OCI-LY3 (cell line): ENCODE data around the gene EXD2.

Source experiments
- H2AFZ ChIP-seq: fragments of 200-600, 300-600 bp; shearing (Covaris generic); 2 replicates; pipeline ENCODE4 v1.6.0; 2014; ENCODE audit warnings: antibody characterized with exemption, low read depth, low read length
- H3K27ac ChIP-seq: fragments of 200-600, 300-600 bp; sonication (generic); 2 replicates; pipeline ENCODE4 v1.5.1; 2014; ENCODE audit warnings: mild to moderate bottlenecking, low read length, moderate library complexity, mixed read lengths
- H3K27me3 ChIP-seq: fragments of 200-600, 300-600 bp; sonication (generic); 2 replicates; pipeline ENCODE4 v1.6.1; 2014; ENCODE audit warnings: low read depth, low read length, mixed read lengths
- H3K36me3 ChIP-seq: fragments of 200-600, 300-600 bp; sonication (generic); replicated peaks from 2 replicates; pipeline ENCODE3; 2014; ENCODE audit warnings: low read depth, low read length, mixed read lengths
- H3K4me1 ChIP-seq: fragments of 300-600, 200-600 bp; sonication (generic); 2 replicates; pipeline ENCODE4 v1.6.1; 2014; ENCODE audit warnings: low read length, mixed read lengths
- H3K4me2 ChIP-seq: fragments of 200-600, 300-600 bp; sonication (generic); 2 replicates; pipeline ENCODE4 v1.6.1; 2014; ENCODE audit warnings: low read length, mixed read lengths
- H3K4me3 ChIP-seq: fragments of 300-600, 200-600 bp; sonication (generic); 2 replicates; pipeline ENCODE4 v1.5.1; 2014; ENCODE audit warnings: antibody characterized with exemption, mild to moderate bottlenecking, low read length, moderate library complexity
- H3K79me2 ChIP-seq: fragments of 300-600, 200-600 bp; shearing (Covaris generic); 2 replicates; pipeline ENCODE4 v1.6.1; 2014; ENCODE audit warnings: mild to moderate bottlenecking, low read length, mixed read lengths
- H3K9ac ChIP-seq: fragments of 300-600, 200-600 bp; shearing (Covaris generic); 2 replicates; pipeline ENCODE4 v1.6.0; 2014; ENCODE audit warnings: mild to moderate bottlenecking, low read length, moderate library complexity
- H3K9me3 ChIP-seq: fragments of 200-600, 300-600 bp; shearing (Covaris generic); 2 replicates; pipeline ENCODE4 v1.6.1; 2014; ENCODE audit warnings: low read length, mixed read lengths; ENCODE audit not compliant: insufficient read depth
- H4K20me1 ChIP-seq: fragments of 200-600, 300-600 bp; sonication (generic); 2 replicates; pipeline ENCODE4 v1.6.1; 2016; ENCODE audit warnings: low read length, mixed read lengths; ENCODE audit not compliant: insufficient read depth
- EZH2phosphoT487 ChIP-seq: fragments of 200-600 bp; shearing (Covaris generic); IDR thresholded peaks from 2 replicates; pipeline ENCODE4 v1.6.1; 2018; ENCODE audit warnings: antibody characterized with exemption, mixed run types, low read depth
- TF ChIP-seq, protein P1 (sequence below): fragments of 200-600, 300-600 bp; sonication (generic); IDR thresholded peaks from 2 replicates; pipeline ENCODE4 v1.5.1; 2014; ENCODE audit warnings: antibody characterized with exemption, low read length, low read depth

EXD2 gene

DNA sequence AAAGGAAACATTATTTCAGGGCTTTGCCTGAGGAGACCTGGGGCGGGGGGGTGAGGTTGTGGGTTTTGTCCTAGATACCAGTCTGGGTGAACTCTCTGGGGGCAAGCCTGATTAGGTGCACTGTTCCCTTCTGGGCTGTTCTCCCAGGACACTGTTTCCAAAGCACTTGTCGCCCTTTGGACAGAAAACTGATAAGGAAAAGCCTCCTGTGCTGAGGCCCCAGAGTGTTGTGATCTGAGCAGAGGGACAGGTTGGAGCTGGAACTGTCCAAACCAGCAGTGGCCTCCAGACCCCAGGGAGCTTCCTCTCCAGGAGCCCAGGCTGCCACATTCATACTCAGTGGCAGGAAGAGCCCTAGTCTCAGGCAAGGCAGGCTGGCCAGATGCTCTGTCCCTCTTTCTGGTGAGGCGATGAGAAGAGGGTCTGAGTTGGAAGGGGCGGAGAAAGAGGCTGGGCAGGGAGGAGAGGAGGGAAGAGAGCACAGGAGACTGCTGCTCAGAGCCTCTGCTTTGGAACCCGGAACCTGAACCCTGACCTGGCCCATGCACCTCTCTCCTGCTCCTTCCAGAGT lies 70.5 kb downstream of the EXD2 start:
- Histone ChIP-seq H3K4me1 (peaks cover 19% of the 10 kb centered on the region), H3K27ac (no peak overlapping the region), H3K9ac (no peak overlapping the region; the same call in 1 of the 2 replicates), H4K20me1 (no peaks in the 10 kb centered on the region), H3K9me3 (no peaks in the 10 kb centered on the region), H3K79me2 (no peaks in the 10 kb centered on the region), H3K36me3 (no peaks in the 10 kb centered on the region), H3K27me3 (peaks cover 18% of the 10 kb centered on the region), H2AFZ (no peak overlapping the region), H3K4me2 (peak overlapping the region; percentile 87), H3K4me3 (peak overlapping the region; percentile 73)
- TF ChIP-seq, protein P1, sequence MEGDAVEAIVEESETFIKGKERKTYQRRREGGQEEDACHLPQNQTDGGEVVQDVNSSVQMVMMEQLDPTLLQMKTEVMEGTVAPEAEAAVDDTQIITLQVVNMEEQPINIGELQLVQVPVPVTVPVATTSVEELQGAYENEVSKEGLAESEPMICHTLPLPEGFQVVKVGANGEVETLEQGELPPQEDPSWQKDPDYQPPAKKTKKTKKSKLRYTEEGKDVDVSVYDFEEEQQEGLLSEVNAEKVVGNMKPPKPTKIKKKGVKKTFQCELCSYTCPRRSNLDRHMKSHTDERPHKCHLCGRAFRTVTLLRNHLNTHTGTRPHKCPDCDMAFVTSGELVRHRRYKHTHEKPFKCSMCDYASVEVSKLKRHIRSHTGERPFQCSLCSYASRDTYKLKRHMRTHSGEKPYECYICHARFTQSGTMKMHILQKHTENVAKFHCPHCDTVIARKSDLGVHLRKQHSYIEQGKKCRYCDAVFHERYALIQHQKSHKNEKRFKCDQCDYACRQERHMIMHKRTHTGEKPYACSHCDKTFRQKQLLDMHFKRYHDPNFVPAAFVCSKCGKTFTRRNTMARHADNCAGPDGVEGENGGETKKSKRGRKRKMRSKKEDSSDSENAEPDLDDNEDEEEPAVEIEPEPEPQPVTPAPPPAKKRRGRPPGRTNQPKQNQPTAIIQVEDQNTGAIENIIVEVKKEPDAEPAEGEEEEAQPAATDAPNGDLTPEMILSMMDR: no peak
- TF ChIP-seq EZH2phosphoT487: no peak

DNA sequence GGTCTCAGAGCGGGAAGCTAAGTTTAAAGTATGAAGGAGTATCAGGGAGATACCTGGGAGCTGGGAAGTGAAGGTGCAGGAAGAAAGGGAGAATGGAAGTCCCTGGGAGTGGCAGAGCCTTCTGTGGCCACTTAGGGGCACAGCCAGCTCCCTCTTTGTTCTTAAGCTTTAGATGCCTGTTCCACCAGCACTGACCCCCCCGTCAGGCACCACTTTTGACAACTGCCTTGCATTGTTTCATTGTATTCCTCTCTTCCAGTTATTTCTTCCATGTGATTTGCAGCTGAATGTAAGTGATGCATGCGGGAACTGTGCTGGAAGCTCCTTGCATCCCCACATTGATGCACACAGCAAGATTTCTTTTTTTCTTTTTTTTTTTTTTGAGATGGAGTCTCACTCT lies 71.2 kb downstream of the EXD2 start:
- no peak overlapping the region for H3K27ac ChIP-seq
- H3K4me2 ChIP-seq: no peak overlapping the region
- no peak overlapping the region for H3K4me3 ChIP-seq
- no peaks in the 10 kb centered on the region for H3K36me3 ChIP-seq
- H3K27me3 ChIP-seq: peaks cover 18% of the 10 kb centered on the region
- TF ChIP-seq, protein P1: no peak
- TF ChIP-seq EZH2phosphoT487: no peak
- no peaks in the 10 kb centered on the region for H3K79me2 ChIP-seq
- no peaks in the 10 kb centered on the region for H4K20me1 ChIP-seq
- no peak overlapping the region for H3K9ac ChIP-seq
- no peaks in the 10 kb centered on the region for H3K9me3 ChIP-seq
- H2AFZ ChIP-seq: no peak overlapping the region
- H3K4me1 ChIP-seq: peaks cover 19% of the 10 kb centered on the region

DNA sequence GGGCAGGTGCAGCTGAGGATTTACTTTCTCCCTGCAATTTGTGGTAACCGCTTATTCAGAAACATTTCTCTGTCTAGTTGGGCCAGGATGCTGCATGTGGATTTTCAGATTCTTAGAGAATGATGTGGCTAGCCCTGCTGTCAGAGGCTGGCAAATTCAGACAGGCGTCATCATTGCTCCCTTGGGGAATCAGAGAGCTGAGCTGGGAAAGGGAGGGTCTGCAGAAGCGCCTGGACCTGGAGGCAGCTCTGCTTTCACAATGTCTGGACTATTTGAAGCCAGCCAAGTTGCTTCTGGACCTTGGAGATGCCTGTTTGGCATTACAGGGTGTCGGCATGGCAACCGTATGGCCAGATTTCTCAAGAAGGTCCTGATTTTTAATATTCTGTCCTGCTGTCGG lies 72.1 kb downstream of the EXD2 start:
- no peaks in the 10 kb centered on the region for H3K36me3 ChIP-seq
- no peak for TF ChIP-seq EZH2phosphoT487
- TF ChIP-seq, protein P1: no peak
- peaks cover 19% of the 10 kb centered on the region for H3K4me1 ChIP-seq
- H3K27me3 ChIP-seq: peaks cover 18% of the 10 kb centered on the region
- peak overlapping the region; percentile 65; the same call in 1 of the 2 replicates for H2AFZ ChIP-seq
- H3K4me3 ChIP-seq: peak overlapping the region; percentile 74
- H4K20me1 ChIP-seq: no peaks in the 10 kb centered on the region
- no peaks in the 10 kb centered on the region for H3K79me2 ChIP-seq
- peak overlapping the region; percentile 35; the same call in 1 of the 2 replicates for H3K9ac ChIP-seq
- H3K9me3 ChIP-seq: no peaks in the 10 kb centered on the region
- H3K4me2 ChIP-seq: peak overlapping the region; percentile 86
- no peak overlapping the region for H3K27ac ChIP-seq

DNA sequence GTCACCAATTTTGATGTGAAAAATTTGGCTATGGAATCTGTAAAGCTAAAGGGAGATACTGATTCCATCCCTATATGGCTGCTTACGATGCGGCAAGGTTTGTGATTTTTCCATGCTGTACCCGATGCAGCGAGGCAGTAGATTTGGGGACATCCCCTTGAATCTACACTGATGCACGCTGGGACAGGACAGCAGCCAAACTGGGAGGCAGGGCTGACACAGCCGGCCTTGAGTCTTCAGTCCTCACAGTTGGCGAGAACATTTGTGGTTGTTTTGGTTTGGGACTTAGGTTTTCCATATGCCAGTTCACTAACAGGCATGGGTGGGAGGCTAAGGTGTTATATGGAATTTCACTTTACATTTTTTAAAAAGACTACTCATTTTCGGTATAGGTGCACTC lies 72.5 kb downstream of the EXD2 start:
- Histone ChIP-seq H4K20me1 (no peaks in the 10 kb centered on the region), H3K4me1 (peaks cover 19% of the 10 kb centered on the region), H3K9ac (peak overlapping the region; percentile 35), H3K4me2 (peak overlapping the region; percentile 86), H3K4me3 (peak overlapping the region; percentile 74), H3K79me2 (no peaks in the 10 kb centered on the region), H3K27ac (no peak overlapping the region), H3K9me3 (no peaks in the 10 kb centered on the region), H3K27me3 (peaks cover 18% of the 10 kb centered on the region), H2AFZ (peak overlapping the region; percentile 65), H3K36me3 (no peaks in the 10 kb centered on the region)
- no peak for TF ChIP-seq EZH2phosphoT487
- TF ChIP-seq, protein P1: no peak
